Activated naive CD4-positive, alpha-beta T cell treated with anti-CD3 and anti-CD28 coated beads, Interleukin-2, amount 50 U/mL, for 16 hours (primary cell): Measurements from ENCODE around the gene DNAAF8.
"Not testable (repeated sequence)": the region's sequence is repeated elsewhere in the genome, so short reads cannot be mapped to it uniquely, and the experiment has no call there.

Experiments
- DNase-seq: peaks from one replicate; pipeline ENCODE4 v3.0.0-alpha.2; 2020

DNAAF8 gene

GRCh38 chr16:4754865-4755264, 20.5 kb downstream of the DNAAF8 start:
- no peak for DNase-seq

DNA sequence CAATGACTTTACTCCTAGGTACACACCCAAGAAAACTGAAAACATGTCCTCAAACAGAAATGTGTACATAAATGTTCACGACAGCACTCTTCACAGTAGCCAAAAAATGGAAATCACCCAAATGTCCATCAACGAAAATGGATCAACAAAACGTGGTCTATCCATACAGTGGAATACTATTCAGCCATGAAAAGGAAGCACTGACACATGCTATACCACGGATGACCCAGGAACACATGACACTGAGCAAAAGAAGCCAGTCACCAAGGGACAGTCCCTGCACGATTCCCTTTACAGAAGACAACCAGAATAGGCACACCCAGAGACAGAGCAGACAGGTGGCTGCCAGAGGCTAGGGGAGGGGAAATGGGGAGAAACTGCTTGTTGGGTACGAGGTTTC, 21.4 kb downstream of the DNAAF8 start:
- no peak for DNase-seq

DNA sequence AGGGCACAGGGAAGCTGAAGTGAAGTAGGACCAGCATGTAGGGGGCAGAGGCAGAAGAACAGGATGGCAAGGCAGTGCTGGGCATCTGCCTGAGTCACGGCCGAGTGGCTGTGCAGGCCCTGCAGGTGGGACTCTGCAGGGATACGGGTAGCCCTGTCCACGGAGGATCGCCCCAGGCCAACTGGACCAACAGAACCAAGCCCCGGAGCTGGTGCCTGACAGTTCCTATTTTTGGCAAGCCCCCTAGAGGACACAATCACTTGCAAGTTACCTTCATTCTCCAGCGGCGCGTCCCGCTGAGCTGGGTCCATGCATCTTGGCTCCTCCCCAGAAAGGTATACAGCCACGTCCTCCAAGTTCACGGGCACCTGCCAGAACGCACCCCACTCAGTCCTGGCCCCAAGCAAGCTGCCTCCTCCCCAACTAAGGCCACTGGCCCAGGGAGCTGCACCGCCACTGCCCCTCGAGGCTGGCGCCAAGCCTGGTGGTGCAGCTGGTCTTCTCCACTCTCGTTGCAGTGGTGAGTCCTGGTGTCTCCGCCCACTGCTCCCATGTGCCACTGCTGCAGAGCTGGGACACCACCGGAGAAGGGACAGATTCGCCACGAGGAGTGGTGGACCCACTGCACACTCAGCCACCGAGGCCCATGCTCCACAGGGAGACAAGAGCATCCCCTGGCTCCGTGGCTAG, 26.0 kb downstream of the DNAAF8 start:
- DNase-seq, result no peak

DNA sequence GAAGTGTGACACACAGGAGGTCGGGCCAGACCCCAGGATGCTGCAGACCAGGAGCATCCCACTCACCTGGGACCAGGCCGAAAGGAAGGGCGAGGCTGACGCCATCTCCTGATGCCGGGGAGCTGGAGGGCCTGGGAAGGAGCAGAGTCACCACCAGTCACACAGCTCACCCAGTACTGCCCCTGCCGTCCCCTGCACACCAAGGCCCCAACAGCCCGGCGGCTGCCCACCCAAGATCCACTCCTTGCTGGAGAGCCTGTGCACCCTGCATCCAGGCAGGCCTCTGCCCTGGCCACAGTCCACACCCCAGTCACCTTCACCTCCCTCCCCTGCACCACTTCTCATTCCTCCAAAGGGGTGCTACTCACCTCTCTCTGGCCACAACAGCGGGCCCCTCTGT, 27.9 kb downstream of the DNAAF8 start:
- no peak for DNase-seq

DNA sequence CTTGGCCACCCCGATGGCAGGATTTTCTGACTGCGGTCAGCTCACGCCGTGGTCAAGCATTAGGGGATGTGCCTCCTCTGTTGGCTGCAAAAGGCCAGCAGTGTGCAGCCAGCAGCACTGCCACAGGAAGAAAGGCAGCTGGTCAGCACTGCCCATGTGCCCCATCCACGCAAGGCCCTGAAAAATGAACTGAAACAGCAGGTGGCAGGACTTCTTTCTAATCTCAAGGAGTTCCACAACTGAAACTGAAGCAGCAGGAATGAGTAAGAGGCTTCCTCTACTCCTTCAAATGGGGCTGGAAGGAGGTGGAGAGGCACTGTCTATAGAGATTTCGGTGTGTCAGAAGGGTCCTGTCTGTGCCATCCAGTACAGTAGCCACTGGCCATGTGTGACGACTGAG, 29.5 kb downstream of the DNAAF8 start:
- no peak for DNase-seq

DNA sequence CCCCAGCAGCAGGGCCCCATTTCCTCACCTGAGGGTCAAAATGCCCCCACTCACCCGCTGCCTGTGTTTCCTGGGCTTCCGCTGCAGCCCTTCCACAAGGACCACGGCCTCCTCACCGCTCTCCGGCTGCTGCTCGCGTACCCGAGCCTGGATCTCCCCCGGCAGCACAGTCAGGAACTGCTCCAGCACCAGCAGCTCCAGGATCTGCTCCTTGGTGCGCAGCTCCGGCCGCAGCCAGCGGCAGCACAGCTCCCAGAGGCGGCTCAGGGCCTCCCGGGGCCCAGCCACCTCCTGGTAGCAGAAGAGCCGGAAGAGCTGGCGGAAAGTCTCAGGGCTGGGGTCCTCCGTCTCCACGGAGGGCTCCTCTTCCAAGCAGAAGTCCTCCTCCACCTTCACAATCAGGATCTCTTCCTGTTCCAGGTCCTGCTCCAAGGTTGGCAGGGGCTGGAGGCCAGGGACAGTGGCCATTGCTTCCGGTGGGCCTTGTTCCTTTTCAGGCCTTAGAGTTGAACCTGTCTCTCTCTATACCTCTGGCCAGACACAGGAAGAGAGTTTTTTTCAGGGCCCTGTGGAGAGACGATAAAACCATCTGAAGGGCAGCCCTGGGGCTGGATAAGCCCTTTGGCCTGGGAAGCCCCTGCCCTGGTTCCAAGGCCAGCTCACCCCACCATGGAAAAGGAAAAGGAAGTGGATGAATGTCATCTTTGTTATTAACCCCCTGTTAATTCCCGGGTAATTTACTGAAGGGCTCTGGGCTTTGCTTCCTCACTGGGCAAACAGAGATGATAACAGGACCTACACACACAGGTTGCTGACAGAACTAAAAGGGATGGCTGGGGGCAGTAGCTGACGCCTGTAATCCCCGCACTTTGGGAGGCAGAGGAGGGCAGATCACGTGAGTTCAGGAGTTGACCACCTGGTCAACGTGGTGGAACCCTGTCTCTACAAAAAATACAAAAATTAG, 31.5 kb downstream of the DNAAF8 start:
- no peak for DNase-seq

- peak; percentile 99 for DNase-seq
Observed at GRCh38 chr16:4766875-4767628, 32.7 kb downstream of the DNAAF8 start, which contains the start of gene ZNF500. ZNF500 (minus strand) TSS chr16:4767162; CDS start chr16:4765978, 1,184 bp downstream.

GRCh38 chr16:4767872-4768548, 33.7 kb downstream of the DNAAF8 start:
- no peak for DNase-seq

- DNase-seq, result peak; percentile 88
Observed at GRCh38 chr16:4768549-4769305, 34.4 kb downstream of the DNAAF8 start.

DNA sequence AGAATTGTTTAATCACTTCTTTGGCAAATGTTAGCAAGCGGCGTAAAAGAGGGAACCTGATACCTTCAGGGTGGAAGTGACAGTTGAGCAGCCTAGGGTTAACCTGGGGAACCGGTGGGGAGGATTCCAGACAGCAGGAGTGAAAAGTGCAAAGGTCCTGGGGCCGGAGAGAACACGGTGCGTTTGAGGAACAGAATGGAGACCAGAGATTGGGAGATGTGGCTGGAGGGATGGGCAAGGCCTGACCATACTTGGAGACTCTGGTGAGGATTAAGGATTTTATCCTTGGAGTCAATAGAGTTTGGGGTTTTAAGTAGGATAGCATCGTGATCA, 34.9 kb downstream of the DNAAF8 start:
- DNase-seq, result no peak

DNA sequence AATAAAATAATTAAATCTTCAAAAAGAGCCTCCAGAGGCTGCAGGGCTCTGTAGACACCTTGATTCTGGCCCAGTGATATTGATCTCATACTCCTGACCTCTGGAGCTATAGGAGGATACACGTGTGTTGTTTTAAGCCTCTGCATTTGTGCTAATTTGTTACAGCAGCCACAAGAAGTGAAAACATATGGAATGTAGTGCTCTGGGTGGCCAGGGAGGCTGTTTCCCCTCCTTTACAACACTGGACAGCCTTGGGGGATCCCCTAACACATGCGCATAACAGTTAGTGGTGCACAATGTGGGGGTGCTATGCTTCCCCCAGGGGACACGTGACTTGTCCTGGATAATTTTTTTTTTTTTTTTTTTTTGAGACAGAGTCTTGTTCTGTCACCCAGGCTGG, 37.3 kb downstream of the DNAAF8 start:
- no peak for DNase-seq

- no peak for DNase-seq
Observed at GRCh38 chr16:4772351-4772750, 38.0 kb downstream of the DNAAF8 start.

GRCh38 chr16:4775005-4775404, 40.7 kb downstream of the DNAAF8 start:
- no peak for DNase-seq

GRCh38 chr16:4776141-4776705, 41.9 kb downstream of the DNAAF8 start:
- no peak for DNase-seq

- DNase-seq, result no peak
Observed at GRCh38 chr16:4777339-4778049, 43.2 kb downstream of the DNAAF8 start.

- no peak for DNase-seq
Observed at GRCh38 chr16:4778050-4778392, 43.7 kb downstream of the DNAAF8 start.

DNA sequence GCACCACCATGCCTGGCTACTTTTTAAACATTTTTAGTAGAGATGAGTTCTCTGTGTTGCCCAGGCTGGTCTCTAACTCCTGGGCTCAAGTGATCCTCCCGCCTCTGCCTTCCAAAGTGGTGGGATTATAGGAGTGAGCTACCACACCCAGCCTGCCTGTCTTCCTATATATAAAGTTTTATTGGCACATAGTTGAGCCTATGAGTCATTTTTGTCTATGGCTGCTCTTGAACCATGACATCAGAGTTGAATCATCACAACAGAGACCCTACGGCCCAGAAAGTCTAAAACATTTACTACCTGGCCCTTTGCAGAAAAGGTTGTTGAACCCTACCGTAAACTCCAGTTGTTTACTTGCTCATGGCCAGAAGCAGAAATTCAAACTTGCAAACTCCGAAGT, 45.9 kb downstream of the DNAAF8 start:
- no peak for DNase-seq

GRCh38 chr16:4783251-4783950, 49.1 kb downstream of the DNAAF8 start:
- DNase-seq, result no peak

DNA sequence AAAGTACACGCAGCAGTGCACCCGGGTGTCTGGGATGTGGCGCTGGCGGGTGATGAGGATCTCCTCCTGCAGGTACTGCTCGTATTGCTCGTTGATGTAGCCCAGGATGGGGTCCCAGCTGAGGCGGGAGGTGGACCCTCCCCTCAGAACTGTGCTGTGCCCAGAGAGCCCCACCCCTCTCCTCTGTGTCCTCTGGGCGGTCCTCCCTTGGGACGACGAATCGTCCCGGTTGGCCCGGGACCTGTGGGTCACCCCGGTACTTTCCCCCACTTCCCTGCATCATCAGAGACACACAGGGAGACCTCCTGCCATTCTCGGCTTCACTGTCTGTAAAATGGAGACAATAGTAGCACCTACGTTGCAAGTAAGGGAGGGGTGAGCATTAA, 49.6 kb downstream of the DNAAF8 start:
- DNase-seq, result no peak

GRCh38 chr16:4784444-4784987, 50.2 kb downstream of the DNAAF8 start:
- not testable (repeated sequence) for DNase-seq
